MCF 10A (cell line): ENCODE data around the gene SF3B3. TPM values are rescaled to one million over a fixed set of nuclear protein-coding genes. Genes with fewer than 3 reads are reported as not detected.

Experiments
- BruUV-seq: library from RNA; stranded (reverse); fragments of 400-500 nt; replicated peaks from 2 replicates; lab custom pipeline; 2021; lab: Mats Ljungman, UMichigan
- CTCF ChIA-PET: fragments of 300-600 bp; sonication (Branson Sonifier 250); formaldehyde crosslinking; extraction: SDS; loops from one replicate; lab custom pipeline; 2021; ENCODE audit warnings: antibody characterized with exemption, inconsistent platforms; lab: Yijun Ruan, JAX
- POLR2A ChIA-PET: fragments of 300-600, 350-650 bp; sonication (Branson Sonifier 250); formaldehyde crosslinking; extraction: SDS; loops from one replicate; lab custom pipeline; 2020; ENCODE audit warnings: antibody characterized with exemption, inconsistent platforms; lab: Yijun Ruan, JAX
- DNase-seq: peaks from one replicate; pipeline ENCODE4 v3.0.0-alpha.2; 2018; ENCODE audit not compliant: unreplicated experiment
- H3K27ac Mint-ChIP-seq: one replicate; pipeline ENCODE4 v1.8.0; 2022; ENCODE audit warnings: mild to moderate bottlenecking, low read depth, mixed read lengths; ENCODE audit not compliant: unreplicated experiment
- H3K27me3 Mint-ChIP-seq: one replicate; pipeline ENCODE4 v1.8.0; 2022; ENCODE audit warnings: mixed read lengths; ENCODE audit not compliant: insufficient read depth, unreplicated experiment
- H3K36me3 Mint-ChIP-seq: one replicate; pipeline ENCODE4 v1.8.0; 2022; ENCODE audit warnings: mild to moderate bottlenecking, moderate library complexity, mixed read lengths; ENCODE audit not compliant: insufficient read depth, unreplicated experiment
- H3K4me1 Mint-ChIP-seq: one replicate; pipeline ENCODE4 v1.8.0; 2022; ENCODE audit warnings: mixed read lengths; ENCODE audit not compliant: insufficient read depth, unreplicated experiment
- H3K4me3 Mint-ChIP-seq: one replicate; pipeline ENCODE4 v1.8.0; 2022; ENCODE audit warnings: mild to moderate bottlenecking, moderate library complexity, mixed read lengths; ENCODE audit not compliant: unreplicated experiment
- H3K9me3 Mint-ChIP-seq: one replicate; pipeline ENCODE4 v1.8.0; 2022; ENCODE audit warnings: mixed read lengths; ENCODE audit not compliant: unreplicated experiment
- intact Hi-C: fragments of 100-400 bp; cut with micrococcal nuclease; formaldehyde crosslinking; loops from 2 replicates; pipeline ENCODE4 v1.14.1; 2022
- total RNA-seq: library from RNA; stranded (reverse); gene quantifications from 2 replicates; pipeline ENCODE4 v1.2.3, GENCODE V29; 2022
- TF ChIP-seq, protein P1 (sequence below): fragments of 200-600 bp; IDR thresholded peaks from one replicate; pipeline ENCODE4 v1.8.0; 2022; ENCODE audit warnings: antibody characterized with exemption, mild to moderate bottlenecking; ENCODE audit not compliant: unreplicated experiment

Gene SF3B3
- total RNA-seq, 1 experiment from 2014 or later, result 309 TPM

DNA sequence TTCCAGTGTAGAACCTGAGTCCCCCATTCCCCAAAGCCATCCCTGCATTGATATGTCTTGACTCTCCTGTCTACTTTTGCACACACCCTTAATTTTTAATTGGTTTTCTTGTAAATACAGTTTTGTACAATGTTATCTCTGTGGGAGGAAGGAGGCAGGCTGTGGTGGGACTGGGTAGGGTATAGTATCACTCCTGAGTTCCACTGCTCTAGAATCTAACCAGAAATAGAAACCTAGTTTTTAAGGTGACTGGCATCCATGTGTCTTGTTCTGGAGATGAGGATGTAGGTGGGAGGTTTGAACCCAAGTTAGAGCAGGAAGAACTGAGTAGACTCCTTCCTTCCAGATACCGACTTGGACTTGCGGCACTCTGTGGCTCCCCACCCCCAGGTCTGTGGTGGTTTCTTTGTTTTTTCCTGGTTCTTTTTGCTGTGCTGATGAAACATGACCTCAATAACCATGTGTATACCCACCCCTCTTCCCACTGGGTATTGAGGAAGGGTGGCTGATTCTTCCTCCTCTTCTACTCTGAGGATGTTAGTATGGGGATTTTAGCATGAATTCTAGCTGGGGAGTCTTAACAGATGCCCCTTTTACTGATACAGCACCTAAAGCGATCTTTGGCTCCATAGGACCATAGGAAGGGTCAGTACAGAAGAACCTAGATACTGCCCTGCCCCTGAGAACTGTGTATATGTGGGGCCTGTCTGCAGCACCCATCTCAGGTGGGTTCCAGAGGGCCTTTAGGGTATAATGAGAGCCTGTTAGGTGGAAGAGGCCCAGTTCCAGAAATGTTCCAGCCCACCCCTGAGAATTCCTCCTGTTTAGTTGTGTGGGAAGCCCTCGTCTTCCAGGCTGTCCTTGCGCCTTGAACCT lies 48.7 kb downstream of the SF3B3 start:
- DNase-seq, result no peak
- intact Hi-C loops, result no loop called here
- no peaks in the 10 kb centered on the region for H3K27me3 Mint-ChIP-seq
- H3K4me3 Mint-ChIP-seq, result no peak overlapping the region
- no peaks in the 10 kb centered on the region for H3K9me3 Mint-ChIP-seq
- H3K36me3 Mint-ChIP-seq, result peaks cover 100% of the 10 kb centered on the region
- peak overlapping the region; percentile 70 for H3K27ac Mint-ChIP-seq
- TF ChIP-seq, protein P1, sequence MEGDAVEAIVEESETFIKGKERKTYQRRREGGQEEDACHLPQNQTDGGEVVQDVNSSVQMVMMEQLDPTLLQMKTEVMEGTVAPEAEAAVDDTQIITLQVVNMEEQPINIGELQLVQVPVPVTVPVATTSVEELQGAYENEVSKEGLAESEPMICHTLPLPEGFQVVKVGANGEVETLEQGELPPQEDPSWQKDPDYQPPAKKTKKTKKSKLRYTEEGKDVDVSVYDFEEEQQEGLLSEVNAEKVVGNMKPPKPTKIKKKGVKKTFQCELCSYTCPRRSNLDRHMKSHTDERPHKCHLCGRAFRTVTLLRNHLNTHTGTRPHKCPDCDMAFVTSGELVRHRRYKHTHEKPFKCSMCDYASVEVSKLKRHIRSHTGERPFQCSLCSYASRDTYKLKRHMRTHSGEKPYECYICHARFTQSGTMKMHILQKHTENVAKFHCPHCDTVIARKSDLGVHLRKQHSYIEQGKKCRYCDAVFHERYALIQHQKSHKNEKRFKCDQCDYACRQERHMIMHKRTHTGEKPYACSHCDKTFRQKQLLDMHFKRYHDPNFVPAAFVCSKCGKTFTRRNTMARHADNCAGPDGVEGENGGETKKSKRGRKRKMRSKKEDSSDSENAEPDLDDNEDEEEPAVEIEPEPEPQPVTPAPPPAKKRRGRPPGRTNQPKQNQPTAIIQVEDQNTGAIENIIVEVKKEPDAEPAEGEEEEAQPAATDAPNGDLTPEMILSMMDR, result no peak
- no TSS peak for BruUV-seq
- ChIA-PET POLR2A (interaction anchor here (0.6 to 1.5 kb wide), 6 partner anchors 8 to 91 kb away, joined by 3 to 6 read pairs (median 4); no protein-coding TSS in a partner anchor), CTCF (interaction anchor here (0.9 to 1.5 kb wide), 4 partner anchors 9 to 199 kb away, joined by 3 to 4 read pairs (median 3); no protein-coding TSS in a partner anchor)
- H3K4me1 Mint-ChIP-seq, result peaks cover 37% of the 10 kb centered on the region

DNA sequence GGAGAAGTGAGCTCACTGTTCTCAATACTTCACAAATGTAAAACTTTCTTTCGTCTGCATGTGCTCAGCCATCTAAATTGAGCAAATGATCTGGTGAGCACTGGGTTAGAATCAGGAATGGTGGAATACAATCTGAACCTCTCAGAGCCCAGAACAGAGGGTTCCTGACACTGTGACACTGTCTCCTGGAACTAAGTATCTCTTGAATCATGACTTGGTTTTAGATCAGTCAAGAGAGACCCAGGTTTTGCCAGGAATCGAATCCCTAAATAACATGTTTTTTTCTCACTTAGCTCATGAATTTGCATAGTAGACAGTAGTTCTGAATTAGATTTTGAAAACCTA lies 49.3 kb downstream of the SF3B3 start:
- TF ChIP-seq, protein P1, result no peak
- DNase-seq, result no peak
- H3K27me3 Mint-ChIP-seq, result no peaks in the 10 kb centered on the region
- BruUV-seq, result no TSS peak
- ChIA-PET POLR2A (interaction anchor here (0.6 to 1.5 kb wide), 7 partner anchors 8 to 92 kb away, joined by 3 to 6 read pairs (median 4); no protein-coding TSS in a partner anchor), CTCF (interaction anchor here (0.9 to 1.5 kb wide), 5 partner anchors 8 to 198 kb away, joined by 3 to 4 read pairs (median 3); no protein-coding TSS in a partner anchor)
- intact Hi-C loops, result no loop called here
- H3K27ac Mint-ChIP-seq, result peak overlapping the region; percentile 70
- no peak overlapping the region for H3K4me3 Mint-ChIP-seq
- H3K36me3 Mint-ChIP-seq, result peaks cover 97% of the 10 kb centered on the region
- H3K4me1 Mint-ChIP-seq, result peaks cover 39% of the 10 kb centered on the region
- H3K9me3 Mint-ChIP-seq, result no peaks in the 10 kb centered on the region

DNA sequence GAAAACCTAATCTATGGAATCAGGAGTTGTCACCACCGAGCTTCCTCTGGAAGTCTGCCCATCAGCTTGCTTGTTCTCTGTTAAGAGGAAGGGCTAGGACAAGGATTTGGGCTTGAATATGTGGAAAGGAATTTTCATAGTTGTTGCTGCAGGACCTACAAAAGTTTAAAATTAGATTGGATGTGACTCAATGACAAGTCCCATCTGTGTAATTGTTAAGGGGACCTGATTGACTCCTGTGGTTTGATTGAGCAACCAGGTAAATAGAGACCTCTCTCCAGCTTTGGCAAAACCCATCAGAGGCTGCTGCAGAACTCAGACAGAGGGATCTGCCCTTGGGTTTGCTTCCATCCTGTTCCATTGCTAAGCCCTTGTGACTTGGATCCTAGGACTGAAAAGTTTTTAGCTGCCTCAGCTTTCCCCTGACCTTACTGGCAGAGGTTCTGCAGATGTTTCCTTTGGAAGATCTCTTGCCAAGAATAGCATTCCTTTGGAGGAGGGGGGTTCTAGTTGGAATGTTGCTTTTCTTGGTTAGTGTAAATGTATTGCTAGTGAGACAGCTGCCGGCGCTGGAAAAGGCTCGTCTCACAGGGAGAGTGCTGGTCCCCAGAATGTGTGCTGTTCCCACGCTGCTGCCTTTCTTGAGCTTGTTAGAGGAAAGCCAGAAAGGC lies 50.0 kb downstream of the SF3B3 start:
- ChIA-PET POLR2A (interaction anchor here (0.6 to 1.5 kb wide), 8 partner anchors 9 to 80 kb away, joined by 3 to 6 read pairs (median 4); no protein-coding TSS in a partner anchor), CTCF (interaction anchor here (0.9 to 2.0 kb wide), 6 partner anchors 9 to 198 kb away, joined by 3 to 9 read pairs (median 3); no protein-coding TSS in a partner anchor)
- BruUV-seq, result no TSS peak
- Mint-ChIP-seq H3K4me3 (no peak overlapping the region), H3K4me1 (peaks cover 39% of the 10 kb centered on the region), H3K36me3 (peaks cover 91% of the 10 kb centered on the region), H3K9me3 (no peaks in the 10 kb centered on the region), H3K27ac (peak overlapping the region; percentile 59), H3K27me3 (no peaks in the 10 kb centered on the region)
- TF ChIP-seq, protein P1, result no peak
- peak; percentile 59 for DNase-seq
- intact Hi-C loops, result no loop called here
